Osteoblast (primary cell): Measurements from ENCODE around the gene GSTCD. TPM values are rescaled to one million over a fixed set of nuclear protein-coding genes. Genes with fewer than 3 reads are reported as not detected.

Experiments
- DNase-seq: peaks from one replicate; pipeline ENCODE4 v3.0.0; 2011; ENCODE audit warnings: low spot score, mixed read lengths; ENCODE audit not compliant: insufficient read length; ENCODE audit errors: missing footprints
- H2AFZ ChIP-seq: 2 replicates; pipeline ENCODE4 v1.6.0; 2011; ENCODE audit warnings: mild to moderate bottlenecking, low read length
- H3K27ac ChIP-seq: 2 replicates; pipeline ENCODE4 v1.5.1; 2011; ENCODE audit warnings: mild to moderate bottlenecking, low read depth, low read length, moderate library complexity
- H3K27me3 ChIP-seq: 2 replicates; pipeline ENCODE4 v1.6.0; 2012; ENCODE audit warnings: mild to moderate bottlenecking, control low read depth, inconsistent platforms, low read length, moderate library complexity; ENCODE audit not compliant: insufficient read depth
- H3K36me3 ChIP-seq: 2 replicates; pipeline ENCODE4 v1.5.1; 2011; ENCODE audit warnings: mild to moderate bottlenecking, low read length, control low read depth, moderate library complexity; ENCODE audit not compliant: insufficient read depth
- H3K4me1 ChIP-seq: 2 replicates; pipeline ENCODE4 v1.5.1; 2011; ENCODE audit warnings: mild to moderate bottlenecking, low read length, control low read depth, moderate library complexity; ENCODE audit not compliant: insufficient read depth
- H3K4me2 ChIP-seq: 2 replicates; pipeline ENCODE4 v1.6.0; 2011; ENCODE audit warnings: mild to moderate bottlenecking, low read length; ENCODE audit not compliant: insufficient read depth
- H3K4me3 ChIP-seq: fragments of 200-600 bp; sonication (generic); 3 replicates; pipeline ENCODE4 v1.5.1; 2012; ENCODE audit warnings: mild to moderate bottlenecking, low read length, inconsistent platforms; ENCODE audit not compliant: insufficient read depth
- H3K79me2 ChIP-seq: 2 replicates; pipeline ENCODE4 v1.6.0; 2012; ENCODE audit warnings: mild to moderate bottlenecking, low read length, control low read depth, inconsistent platforms; ENCODE audit not compliant: insufficient read depth
- H3K9me3 ChIP-seq: 2 replicates; pipeline ENCODE4 v1.5.1; 2011; ENCODE audit warnings: low read depth, low read length, control low read depth
- H4K20me1 ChIP-seq: 2 replicates; pipeline ENCODE4 v1.6.0; 2012; ENCODE audit warnings: mild to moderate bottlenecking, low read length, control low read depth; ENCODE audit not compliant: insufficient read depth
- total RNA-seq: library from RNA; depleted of rRNA; stranded (reverse); fragments of >200 nt; gene quantifications from 2 replicates; pipeline ENCODE4 v1.2.3, GENCODE V29; 2012
- TF ChIP-seq, protein P1 (sequence below): IDR thresholded peaks from 2 replicates; pipeline ENCODE4 v1.5.1; 2011; ENCODE audit warnings: mild to moderate bottlenecking, low read depth, low read length, moderate library complexity; ENCODE audit errors: extremely low read depth

The GSTCD gene
- total RNA-seq, 1 donor = 6.9 TPM

DNA sequence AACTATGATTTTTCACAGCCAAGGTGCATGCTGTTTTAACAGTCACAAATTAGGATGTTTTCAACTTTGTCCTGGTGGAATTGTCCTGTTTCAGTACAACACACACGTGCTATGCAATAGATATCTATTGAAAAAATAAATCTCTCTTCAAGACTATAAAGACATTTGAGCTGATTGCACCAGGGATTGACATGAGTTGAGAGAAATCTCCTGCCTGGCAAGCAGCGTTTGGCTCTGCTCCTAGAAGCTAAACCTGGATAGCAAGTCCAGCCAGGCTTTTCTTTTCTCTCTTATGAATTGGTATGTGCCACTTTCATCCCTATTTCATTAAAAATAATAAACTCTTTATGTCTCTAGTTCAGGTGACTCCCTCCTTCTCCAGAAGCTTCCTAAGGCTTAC, 170.1 kb downstream of the GSTCD start:
- no peaks in the 10 kb centered on the region for H3K4me1 ChIP-seq
- H3K79me2 ChIP-seq = no peaks in the 10 kb centered on the region
- H3K4me3 ChIP-seq = no peak overlapping the region
- DNase-seq = no peak
- TF ChIP-seq, protein P1, sequence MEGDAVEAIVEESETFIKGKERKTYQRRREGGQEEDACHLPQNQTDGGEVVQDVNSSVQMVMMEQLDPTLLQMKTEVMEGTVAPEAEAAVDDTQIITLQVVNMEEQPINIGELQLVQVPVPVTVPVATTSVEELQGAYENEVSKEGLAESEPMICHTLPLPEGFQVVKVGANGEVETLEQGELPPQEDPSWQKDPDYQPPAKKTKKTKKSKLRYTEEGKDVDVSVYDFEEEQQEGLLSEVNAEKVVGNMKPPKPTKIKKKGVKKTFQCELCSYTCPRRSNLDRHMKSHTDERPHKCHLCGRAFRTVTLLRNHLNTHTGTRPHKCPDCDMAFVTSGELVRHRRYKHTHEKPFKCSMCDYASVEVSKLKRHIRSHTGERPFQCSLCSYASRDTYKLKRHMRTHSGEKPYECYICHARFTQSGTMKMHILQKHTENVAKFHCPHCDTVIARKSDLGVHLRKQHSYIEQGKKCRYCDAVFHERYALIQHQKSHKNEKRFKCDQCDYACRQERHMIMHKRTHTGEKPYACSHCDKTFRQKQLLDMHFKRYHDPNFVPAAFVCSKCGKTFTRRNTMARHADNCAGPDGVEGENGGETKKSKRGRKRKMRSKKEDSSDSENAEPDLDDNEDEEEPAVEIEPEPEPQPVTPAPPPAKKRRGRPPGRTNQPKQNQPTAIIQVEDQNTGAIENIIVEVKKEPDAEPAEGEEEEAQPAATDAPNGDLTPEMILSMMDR = no peak
- H3K27me3 ChIP-seq = no peaks in the 10 kb centered on the region
- H3K27ac ChIP-seq = no peak overlapping the region
- H3K9me3 ChIP-seq = no peaks in the 10 kb centered on the region
- H3K36me3 ChIP-seq = no peaks in the 10 kb centered on the region
- no peak overlapping the region for H2AFZ ChIP-seq
- no peak overlapping the region for H3K4me2 ChIP-seq
- no peaks in the 10 kb centered on the region for H4K20me1 ChIP-seq

DNA sequence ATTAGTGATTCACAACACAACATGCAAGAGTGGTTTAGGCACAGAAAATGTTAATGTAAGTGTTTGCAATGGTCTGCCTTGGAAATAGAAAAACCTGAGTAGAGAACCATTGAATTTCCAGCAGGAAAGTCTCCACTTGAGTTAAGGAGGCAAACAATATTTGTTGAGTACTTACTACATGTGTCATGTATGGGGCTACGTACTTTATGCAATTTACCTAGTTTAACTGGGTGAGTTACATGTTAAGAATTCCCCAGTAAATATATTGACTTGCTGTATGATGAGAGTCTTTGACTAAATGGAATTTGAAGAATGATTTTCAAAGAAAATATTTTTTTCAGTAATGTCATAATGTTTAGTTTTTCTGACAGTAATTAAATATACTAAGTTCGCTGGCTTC, 178.9 kb downstream of the GSTCD start:
- Histone ChIP-seq H2AFZ (no peak overlapping the region), H3K27ac (no peak overlapping the region), H3K4me1 (no peaks in the 10 kb centered on the region), H3K79me2 (no peaks in the 10 kb centered on the region), H3K36me3 (no peaks in the 10 kb centered on the region), H3K4me2 (no peak overlapping the region), H4K20me1 (no peaks in the 10 kb centered on the region), H3K4me3 (no peak overlapping the region), H3K9me3 (no peaks in the 10 kb centered on the region), H3K27me3 (peaks cover 1% of the 10 kb centered on the region)
- TF ChIP-seq, protein P1 = no peak
- DNase-seq = no peak

DNA sequence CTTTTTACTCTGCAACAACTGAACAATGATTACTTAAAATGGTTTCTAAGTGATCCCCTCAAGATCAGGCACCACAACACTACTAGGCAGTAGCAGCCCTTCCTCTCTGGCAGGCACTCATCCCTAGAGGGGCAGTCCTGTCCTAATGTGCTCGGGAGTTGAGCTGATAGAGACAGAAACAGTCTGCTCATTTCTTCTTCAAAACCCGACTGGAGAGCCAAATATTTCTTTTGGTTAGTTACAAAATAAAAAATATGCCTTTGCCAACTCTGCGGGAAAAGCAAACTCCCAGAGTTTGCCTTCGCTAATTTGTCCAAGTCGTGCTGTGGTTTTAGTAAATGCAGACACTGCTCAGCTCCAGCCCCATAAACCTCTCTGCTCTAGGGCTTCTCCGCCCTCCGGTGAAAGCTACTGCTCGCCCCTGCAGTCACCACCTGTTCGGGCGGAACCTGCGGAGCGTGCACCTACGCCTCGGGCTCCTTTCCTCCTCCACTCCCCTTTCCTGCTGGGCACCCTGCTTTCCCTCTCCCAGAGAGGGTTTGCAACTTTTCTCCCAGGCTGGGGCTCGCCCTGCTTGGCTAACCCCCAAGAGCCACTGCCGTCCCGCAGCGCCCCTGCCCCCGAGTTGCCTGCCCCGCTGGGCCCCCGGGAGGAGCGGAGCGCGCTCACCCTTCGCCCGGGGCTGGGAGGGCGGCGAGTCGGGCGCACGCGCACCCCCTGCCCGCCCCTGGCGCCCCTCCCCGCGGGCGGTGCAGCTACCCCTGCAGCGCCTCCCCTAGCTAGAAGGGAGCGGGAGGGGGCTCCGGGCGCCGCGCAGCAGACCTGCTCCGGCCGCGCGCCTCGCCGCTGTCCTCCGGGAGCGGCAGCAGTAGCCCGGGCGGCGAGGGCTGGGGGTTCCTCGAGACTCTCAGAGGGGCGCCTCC, 186.3 kb downstream of the GSTCD start, which contains the start of gene NPNT:
Gene NPNT, plus strand, starts transcription at position 812 of the 923 bp plus-strand sequence. CDS start 182 bp downstream, outside the sequence.
- H4K20me1 ChIP-seq = no peaks in the 10 kb centered on the region
- peak; percentile 44 for DNase-seq
- no peaks in the 10 kb centered on the region for H3K4me1 ChIP-seq
- peak within 1 kb of the TSS; percentile 56 for H2AFZ ChIP-seq
- H3K4me3 ChIP-seq = peak within 1 kb of the TSS; percentile 23
- H3K79me2 ChIP-seq = no peaks in the 10 kb centered on the region
- H3K4me2 ChIP-seq = peak within 1 kb of the TSS; percentile 62
- TF ChIP-seq, protein P1 = no peak
- H3K27ac ChIP-seq = no peak within 1 kb of the TSS
- no peaks in the 10 kb centered on the region for H3K9me3 ChIP-seq
- H3K27me3 ChIP-seq = peaks cover 69% of the 10 kb centered on the region
- no peaks in the 10 kb centered on the region for H3K36me3 ChIP-seq
